ENCODE data around the gene ZFYVE16. TPM values are rescaled to one million over a fixed set of nuclear protein-coding genes. Genes with fewer than 3 reads are reported as not detected.

ZFYVE16 gene
- total RNA-seq (2021): 20.5 and 21.9 TPM in 2 replicates
- long read RNA-seq, partial matches to known transcripts: 10 of 11 reads
- long read RNA-seq, other reads (novel, unspliced or antisense): 0 of 11 reads

GRCh38 chr5:80407735-80408483 is at the start of gene ZFYVE16:
Gene ZFYVE16 (plus strand): TSS chr5:80408064. CDS start chr5:80434148, 26,084 bp downstream.
- peaks cover 5 to 13% (median 8%) of the 10 kb centered on the region in 3 experiments; a peak in 6 of 7 replicates for H3K36me3 Mint-ChIP-seq (ENCODE audit: insufficient read depth in 1 of 3, low read depth in 3 of 3)
- Histone ChIP-seq H2BK12ac (ENCODE audit: insufficient read length, low read depth, low read length) (no peak within 1 kb of the TSS), H2BK20ac (ENCODE audit: low read depth, low read length, poor library complexity, severe bottlenecking) (peak within 1 kb of the TSS; percentile 84), H4K5ac (ENCODE audit: insufficient read length, low read depth, low read length) (no peak within 1 kb of the TSS), H3K79me1 (ENCODE audit: insufficient read depth, low read depth, low read length, poor library complexity, severe bottlenecking) (peaks cover 4% of the 10 kb centered on the region), H3K23ac (ENCODE audit: insufficient read length, low read depth, low read length) (no peak within 1 kb of the TSS), H4K20me1 (ENCODE audit: control insufficient read depth, insufficient read depth, insufficient read length) (no peaks in the 10 kb centered on the region), H3K23me2 (ENCODE audit: insufficient read length, low read depth, low read length, poor library complexity, severe bottlenecking) (peaks cover 5% of the 10 kb centered on the region), H2AK5ac (ENCODE audit: insufficient read length, low read length) (no peak within 1 kb of the TSS), H2BK5ac (ENCODE audit: insufficient read length, low read length) (no peak within 1 kb of the TSS), H3K27me3 (ENCODE audit: insufficient read depth, low read length) (no peaks in the 10 kb centered on the region), H3K4ac (ENCODE audit: low read depth, low read length) (no peak within 1 kb of the TSS), H4K91ac (ENCODE audit: insufficient read length, low read depth, low read length) (no peak within 1 kb of the TSS), H4K8ac (replicated peaks; ENCODE audit: insufficient read length, low read depth, low read length) (no peak within 1 kb of the TSS), H3K4me1 (ENCODE audit: insufficient read depth, low read length) (peaks cover 2% of the 10 kb centered on the region; the same call in 1 of the 2 replicates), H2BK15ac (ENCODE audit: low read depth, low read length) (no peak within 1 kb of the TSS), H3K14ac (ENCODE audit: insufficient read depth, low read length) (peak within 1 kb of the TSS; percentile 85), H3K9ac (ENCODE audit: extremely low read depth, insufficient read length, low read length) (peak within 1 kb of the TSS; percentile 88), H3T11ph (ENCODE audit: low read length) (no peak within 1 kb of the TSS), H3K9me3 (ENCODE audit: control insufficient read depth, low read depth, low read length) (no peaks in the 10 kb centered on the region), H2AFZ (ENCODE audit: low read length) (no peak within 1 kb of the TSS), H3K27ac (ENCODE audit: insufficient read length, low read depth, low read length) (no peak within 1 kb of the TSS), H3K4me2 (ENCODE audit: insufficient read depth, insufficient read length, low read length) (peak within 1 kb of the TSS; percentile 30), H3K56ac (ENCODE audit: insufficient read length, low read depth, low read length) (no peak within 1 kb of the TSS), H2BK120ac (ENCODE audit: low read depth, low read length, poor library complexity, severe bottlenecking) (no peak within 1 kb of the TSS), H3K18ac (ENCODE audit: insufficient read length, low read depth, low read length) (peak within 1 kb of the TSS; percentile 90), H3K79me2 (ENCODE audit: insufficient read depth, low read length) (peaks cover 5% of the 10 kb centered on the region; the same call in 1 of the 2 replicates)
- peaks cover 9 to 14% of the 10 kb centered on the region in 2 experiments for H3K4me1 Mint-ChIP-seq
- peak; percentile 97 for DNase-seq
- no peaks in the 10 kb centered on the region for H3K9me3 Mint-ChIP-seq
- peak; percentile 49; the same call in 1 of the 3 replicates for TF ChIP-seq CTCF (conservative IDR thresholded peaks at IDR 0.05)
- peak within 1 kb of the TSS; percentile 90 to 91 for H3K4me3 Mint-ChIP-seq
- peak within 1 kb of the TSS; percentile 85 to 95 (median 94) for H3K27ac Mint-ChIP-seq
- no CpG with 5 or more reads among the region's 66 CpGs for WGBS (ENCODE audit: extremely low coverage, insufficient read length, low lambda C conversion rate)
- H3K27me3 Mint-ChIP-seq (ENCODE audit: low read depth): no peaks in the 10 kb centered on the region

Data from H9 (cell line).